Fibroblast of villous mesenchyme (primary cell): Measurements from ENCODE around the gene SYNPO2. TPM values are rescaled to one million over a fixed set of nuclear protein-coding genes. Genes with fewer than 3 reads are reported as not detected.
A peak's percentile ranks its signal among the peaks of the same experiment; 100 is the strongest.

ENCODE experiments used
- DNase-seq: peaks from one replicate; pipeline ENCODE4 v3.0.0-alpha.2; 2010; ENCODE audit warnings: low read depth
- H3K4me3 ChIP-seq: 2 replicates; pipeline ENCODE4 v1.5.1; 2011; ENCODE audit warnings: low read depth, mild to moderate bottlenecking, low read length
- total RNA-seq: library from RNA; depleted of rRNA; stranded (reverse); fragments of >200 nt; gene quantifications from 2 replicates; pipeline ENCODE4 v1.2.3, GENCODE V29; 2012
- TF ChIP-seq, protein P1 (sequence below): IDR thresholded peaks from 2 replicates; pipeline ENCODE4 v1.5.1; 2012; ENCODE audit warnings: low read depth, mild to moderate bottlenecking, low read length; ENCODE audit not compliant: insufficient read depth

Gene SYNPO2
- total RNA-seq, 1 donor: 194 TPM

DNA sequence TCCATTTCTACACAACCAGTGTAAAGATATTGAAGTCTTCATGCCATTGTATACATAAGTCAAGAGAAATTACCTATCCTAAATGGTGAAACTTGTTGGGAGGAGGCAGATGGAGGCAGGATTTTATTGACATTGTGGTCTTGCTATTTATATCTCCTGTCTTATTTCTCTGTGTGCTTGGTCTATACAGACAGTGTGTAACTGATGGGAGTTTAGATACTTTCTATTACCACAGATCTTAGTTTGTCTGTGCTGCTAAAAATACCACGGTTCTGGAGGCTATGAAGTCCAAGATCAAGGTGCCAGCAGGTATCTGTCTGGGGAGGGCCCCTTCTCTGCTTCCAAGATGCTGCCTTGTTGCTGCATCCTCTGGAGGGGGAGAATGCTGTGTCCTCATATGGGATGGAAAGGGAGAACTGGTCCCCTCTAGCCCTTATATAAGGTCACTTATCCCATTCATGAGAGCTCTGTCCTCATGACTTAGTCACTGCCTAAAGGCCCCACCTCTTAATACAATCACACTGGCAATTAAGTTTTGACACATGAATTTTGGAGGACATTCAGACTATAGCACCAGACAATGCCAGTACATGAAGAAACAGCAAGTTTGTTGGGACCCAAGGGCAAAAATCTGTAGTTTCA, 62.4 kb downstream of the SYNPO2 start:
- H3K4me3 ChIP-seq: no peak overlapping the region
- TF ChIP-seq, protein P1, sequence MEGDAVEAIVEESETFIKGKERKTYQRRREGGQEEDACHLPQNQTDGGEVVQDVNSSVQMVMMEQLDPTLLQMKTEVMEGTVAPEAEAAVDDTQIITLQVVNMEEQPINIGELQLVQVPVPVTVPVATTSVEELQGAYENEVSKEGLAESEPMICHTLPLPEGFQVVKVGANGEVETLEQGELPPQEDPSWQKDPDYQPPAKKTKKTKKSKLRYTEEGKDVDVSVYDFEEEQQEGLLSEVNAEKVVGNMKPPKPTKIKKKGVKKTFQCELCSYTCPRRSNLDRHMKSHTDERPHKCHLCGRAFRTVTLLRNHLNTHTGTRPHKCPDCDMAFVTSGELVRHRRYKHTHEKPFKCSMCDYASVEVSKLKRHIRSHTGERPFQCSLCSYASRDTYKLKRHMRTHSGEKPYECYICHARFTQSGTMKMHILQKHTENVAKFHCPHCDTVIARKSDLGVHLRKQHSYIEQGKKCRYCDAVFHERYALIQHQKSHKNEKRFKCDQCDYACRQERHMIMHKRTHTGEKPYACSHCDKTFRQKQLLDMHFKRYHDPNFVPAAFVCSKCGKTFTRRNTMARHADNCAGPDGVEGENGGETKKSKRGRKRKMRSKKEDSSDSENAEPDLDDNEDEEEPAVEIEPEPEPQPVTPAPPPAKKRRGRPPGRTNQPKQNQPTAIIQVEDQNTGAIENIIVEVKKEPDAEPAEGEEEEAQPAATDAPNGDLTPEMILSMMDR: no peak
- DNase-seq: no peak

DNA sequence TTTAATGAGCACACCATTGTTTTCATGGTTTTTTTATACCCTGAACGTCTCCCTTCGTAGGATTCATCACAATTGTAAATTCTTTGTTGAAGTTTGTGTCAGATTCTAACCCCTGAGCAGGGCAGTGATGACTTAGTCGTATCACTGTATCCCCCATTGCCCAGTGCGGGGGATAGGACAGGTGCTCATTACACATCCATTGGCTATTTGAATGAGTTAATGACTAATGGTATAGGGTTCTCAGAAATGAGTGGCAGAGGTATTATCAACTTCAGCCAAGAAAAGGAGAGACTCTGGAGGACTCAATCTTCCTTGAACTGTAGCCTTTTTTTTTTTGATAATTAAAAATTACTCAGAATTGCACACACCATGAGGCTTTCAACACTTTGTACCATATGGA, 64.6 kb downstream of the SYNPO2 start:
- DNase-seq: no peak
- no peak overlapping the region for H3K4me3 ChIP-seq
- TF ChIP-seq, protein P1: no peak

DNA sequence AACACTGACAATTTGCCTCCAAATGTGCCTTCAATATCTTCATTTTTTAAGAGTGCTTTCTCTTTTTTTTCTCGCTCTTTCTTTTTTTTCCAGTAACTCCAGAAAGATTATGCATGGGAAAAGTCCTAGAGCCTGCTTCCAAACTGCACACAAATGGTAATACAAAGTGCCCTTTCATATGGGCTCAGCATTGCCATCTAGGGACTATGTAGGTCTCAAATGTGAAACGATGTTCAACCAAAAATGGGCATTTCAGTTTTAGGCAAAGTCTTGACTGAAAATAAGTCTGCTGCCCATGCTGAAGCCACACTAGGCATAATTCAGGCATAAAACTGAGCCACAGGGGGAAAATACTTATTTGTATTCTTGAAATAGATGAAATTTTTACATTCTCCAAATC, 65.6 kb downstream of the SYNPO2 start:
- TF ChIP-seq, protein P1: peak; percentile 35
- no peak overlapping the region for H3K4me3 ChIP-seq
- peak; percentile 25 for DNase-seq

DNA sequence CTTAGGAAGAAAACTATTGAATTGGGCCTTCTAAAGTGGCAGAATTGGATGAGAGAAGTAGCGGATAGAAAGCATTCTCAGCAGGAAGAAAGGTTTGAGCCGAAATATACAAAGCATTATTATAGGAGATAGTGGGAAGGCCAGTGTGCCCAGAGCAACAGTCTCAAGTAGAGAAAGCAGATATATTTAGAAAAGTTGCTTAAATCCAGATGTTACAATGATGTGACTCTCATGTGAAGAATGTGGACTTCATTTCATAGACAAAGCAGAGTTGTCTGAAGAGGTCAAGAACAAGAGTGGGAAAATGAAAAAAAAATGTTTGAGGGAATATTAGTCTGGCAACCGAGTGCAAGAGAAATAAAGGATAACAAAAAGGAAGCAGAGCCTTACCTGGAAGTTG, 66.9 kb downstream of the SYNPO2 start:
- TF ChIP-seq, protein P1: no peak
- peak; percentile 78 for DNase-seq

DNA sequence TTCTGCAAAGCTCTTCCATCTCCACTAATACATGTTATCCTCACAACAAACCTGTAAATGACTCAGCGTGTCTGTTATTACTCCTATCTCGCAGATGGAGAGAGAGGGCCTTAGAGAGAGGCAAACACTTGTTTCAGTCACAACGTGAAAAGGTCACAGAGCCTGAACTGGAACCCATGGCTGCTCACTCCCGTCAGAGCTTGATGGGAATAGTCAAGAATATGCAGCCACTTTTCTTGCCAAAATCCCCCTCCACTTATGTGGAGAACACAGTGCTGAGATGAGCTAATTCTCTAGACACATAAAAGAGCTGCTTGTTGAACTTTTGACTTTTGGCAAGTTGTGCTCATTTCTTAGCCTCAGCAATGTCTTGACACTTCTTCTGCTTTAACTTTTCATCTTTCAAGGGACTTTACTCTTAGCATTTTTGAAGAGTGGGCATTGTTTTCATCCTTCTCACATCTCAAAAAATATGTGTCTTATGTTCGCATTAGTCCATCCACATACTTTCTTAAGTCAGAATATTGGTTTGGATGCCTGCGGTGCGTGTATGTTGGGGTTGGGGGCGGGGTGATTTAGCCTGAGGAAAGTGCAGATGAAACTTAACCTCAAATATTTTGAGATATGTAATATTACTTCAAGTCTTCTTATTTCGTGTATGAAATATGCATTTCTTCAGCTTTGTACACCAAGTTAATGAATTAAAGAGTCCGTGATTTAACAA, 69.2 kb downstream of the SYNPO2 start:
- H3K4me3 ChIP-seq: no peak overlapping the region
- DNase-seq: peak; percentile 64
- TF ChIP-seq, protein P1: no peak

More for the DNA sequence above, 66.9 kb downstream of the SYNPO2 start:
- no peak overlapping the region for H3K4me3 ChIP-seq

DNA sequence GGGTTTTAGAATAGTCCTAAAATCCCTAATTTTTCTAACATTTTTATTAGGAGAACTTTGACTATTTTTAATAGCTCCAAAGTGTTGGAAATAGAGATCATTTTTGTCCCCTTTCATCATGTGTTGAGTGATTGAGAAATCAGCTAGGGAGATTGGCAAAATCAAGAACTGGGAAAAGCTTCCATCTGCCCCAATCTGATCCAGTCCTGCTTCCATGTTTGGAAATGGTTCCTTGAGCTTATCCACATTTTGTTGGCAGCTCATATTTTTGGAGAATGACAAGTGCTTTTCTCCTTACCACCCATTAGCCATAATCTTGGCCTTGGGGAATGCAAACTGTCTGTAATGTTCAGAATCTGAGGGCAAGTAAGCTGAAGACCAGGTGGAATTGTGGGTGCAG, 73.9 kb downstream of the SYNPO2 start:
- H3K4me3 ChIP-seq: no peak overlapping the region
- no peak for DNase-seq
- TF ChIP-seq, protein P1: no peak
